B cell (primary cell): ENCODE measurements around the gene SPCS1. TPM values are rescaled to one million over a fixed set of nuclear protein-coding genes. Genes with fewer than 3 reads are reported as not detected.

ENCODE experiments used
- ATAC-seq: fragments of 200-7000 bp; cut with Tn5 transposase; one replicate; pipeline ENCODE4 v1.10.0; 2021; ENCODE audit warnings: low read depth, mild to moderate bottlenecking, moderate number of reproducible peaks, moderate library complexity
- CTCF ChIA-PET: fragments of 350-600 bp; sonication (Branson Sonifier 250); formaldehyde crosslinking; loops from one replicate; lab custom pipeline; 2021; ENCODE audit warnings: antibody characterized with exemption, inconsistent platforms; lab: Charles Lee
- POLR2A ChIA-PET: fragments of 350-600 bp; sonication (Branson Sonifier 250); formaldehyde crosslinking; loops from one replicate; lab custom pipeline; 2021; ENCODE audit warnings: antibody characterized with exemption; lab: Charles Lee
- DNase-seq: peaks from one replicate; pipeline ENCODE4 v3.0.0; 2013
- H2AFZ ChIP-seq: 2 replicates; pipeline ENCODE4 v1.6.1; 2012; ENCODE audit warnings: mild to moderate bottlenecking, low read depth, low read length; ENCODE audit not compliant: insufficient read depth, poor library complexity, severe bottlenecking
- H3K27ac ChIP-seq, 2 donors: 1 replicate in 1 of 2; 2 replicates in 1 of 2; pipeline ENCODE4 v1.5.1; 2012 to 2013; ENCODE audit warnings: low read length in 2 of 2, mild to moderate bottlenecking in 2 of 2, moderate library complexity in 1 of 2
- H3K27me3 ChIP-seq, 4 experiments: fragments of 200-600 bp in 1 of 4; sonication (generic) in 1 of 4; replicated peaks in 1 of 4; 1 replicate in 2 of 4; 2 replicates in 2 of 4; pipeline versions ENCODE4 v1.6.1 to v1.7.0; 2013 to 2016; ENCODE audit warnings: low read length in 3 of 4, mild to moderate bottlenecking in 2 of 4, mixed read lengths in 1 of 4, moderate library complexity in 1 of 4; ENCODE audit not compliant: insufficient read depth in 4 of 4, control insufficient read depth in 3 of 4; ENCODE audit errors: control extremely low read depth in 1 of 4
- H3K36me3 ChIP-seq, 2 experiments: replicated peaks in 1 of 2; 1 replicate in 1 of 2; 2 replicates in 1 of 2; pipeline versions ENCODE4 v1.6.1 to v1.7.1; 2013; ENCODE audit warnings: low read length in 1 of 2; ENCODE audit not compliant: insufficient read depth in 2 of 2, control insufficient read depth in 1 of 2; ENCODE audit errors: control extremely low read depth in 1 of 2, extremely low read depth in 1 of 2
- H3K4me1 ChIP-seq, 2 donors: fragments of 200-600 bp in 1 of 2; sonication (generic) in 1 of 2; 1 replicate in 1 of 2; 2 replicates in 1 of 2; pipeline versions ENCODE4 v1.5.1 to v1.6.1; 2013 to 2017; ENCODE audit warnings: low read length in 2 of 2; ENCODE audit not compliant: control insufficient read depth in 2 of 2, insufficient read depth in 2 of 2
- H3K4me2 ChIP-seq: replicated peaks from 2 replicates; pipeline ENCODE3; 2012; ENCODE audit warnings: mild to moderate bottlenecking, low read depth, low read length; ENCODE audit not compliant: poor library complexity, severe bottlenecking
- H3K4me3 ChIP-seq, 5 experiments: fragments of 200-600 bp in 1 of 5; sonication (generic) in 1 of 5; 1 replicate in 3 of 5; 2 replicates in 2 of 5; pipeline versions ENCODE4 v1.5.1 to v1.7.0; 2011 to 2016; ENCODE audit warnings: low read length in 4 of 5, mild to moderate bottlenecking in 4 of 5, low read depth in 2 of 5, control low read depth in 1 of 5, moderate library complexity in 1 of 5; ENCODE audit not compliant: insufficient read depth in 1 of 5; ENCODE audit errors: control extremely low read depth in 1 of 5, extremely low read depth in 1 of 5
- H3K79me2 ChIP-seq: fragments of 200-600 bp; sonication (generic); one replicate; pipeline ENCODE4 v1.6.0; 2016; ENCODE audit warnings: low read length; ENCODE audit not compliant: control insufficient read depth, insufficient read depth
- H3K9ac ChIP-seq: fragments of 200-600 bp; sonication (generic); 2 replicates; pipeline ENCODE4 v1.6.1; 2017; ENCODE audit warnings: mild to moderate bottlenecking, low read length, moderate library complexity
- H3K9me3 ChIP-seq, 3 donors: one replicate each; pipeline versions ENCODE4 v1.6.1 to v1.7.1; 2013; ENCODE audit warnings: low read length in 2 of 3; ENCODE audit not compliant: control insufficient read depth in 2 of 3, insufficient read depth in 1 of 3; ENCODE audit errors: control extremely low read depth in 1 of 3
- H4K20me1 ChIP-seq: 2 replicates; pipeline ENCODE4 v1.6.0; 2012; ENCODE audit warnings: mild to moderate bottlenecking, low read length; ENCODE audit not compliant: insufficient read depth, control insufficient read depth, poor library complexity, severe bottlenecking
- H3K27ac Mint-ChIP-seq: one replicate; pipeline ENCODE4 v1.8.0; 2021; ENCODE audit warnings: mixed read lengths
- H3K27me3 Mint-ChIP-seq: one replicate; pipeline ENCODE4 v1.8.0; 2021; ENCODE audit warnings: mixed read lengths
- H3K4me1 Mint-ChIP-seq: one replicate; pipeline ENCODE4 v1.8.0; 2021; ENCODE audit warnings: mixed read lengths
- H3K4me3 Mint-ChIP-seq: one replicate; pipeline ENCODE4 v1.8.0; 2021; ENCODE audit warnings: mixed read lengths
- H3K9me3 Mint-ChIP-seq: one replicate; pipeline ENCODE4 v1.8.0; 2022; ENCODE audit warnings: mixed read lengths; ENCODE audit not compliant: insufficient read depth
- EZH2 ChIP-seq: IDR thresholded peaks from 2 replicates; pipeline ENCODE4 v1.6.1; 2012; ENCODE audit warnings: borderline replicate concordance, low read depth, mild to moderate bottlenecking, moderate library complexity, low read length; ENCODE audit not compliant: insufficient read depth, poor library complexity, severe bottlenecking
- WGBS: methylation state at CpG from one replicate; pipeline ENCODE4 v1.1.5; 2013; ENCODE audit warnings: missing lambda C conversion rate; ENCODE audit not compliant: insufficient coverage; 5-methylcytosine and 5-hydroxymethylcytosine counted together
- intact Hi-C: fragments of 100-400 bp; cut with micrococcal nuclease; formaldehyde crosslinking; loops from one replicate; pipeline ENCODE4 v1.10.0; 2022
- polyA plus RNA-seq: library from polyadenylated mRNA; depleted of rRNA; stranded (reverse); fragments of >200 nt; gene quantifications from 2 replicates; pipeline ENCODE4 v1.2.3, GENCODE V29; 2012
- total RNA-seq, 2 donors: library from RNA; stranded (reverse); fragments of 120-200 nt in 1 of 2; gene quantifications; 1 replicate in 1 of 2; 2 replicates in 1 of 2; pipeline versions ENCODE4 v1.2.3 to v1.2.4, GENCODE V29; 2013 to 2022
- TF ChIP-seq, protein P1 (sequence below): fragments of 200-600 bp; IDR thresholded peaks from one replicate; pipeline ENCODE4 v1.8.0; 2022; ENCODE audit warnings: antibody characterized with exemption, mild to moderate bottlenecking

Gene SPCS1
- total and polyA plus RNA-seq, 2 donors (not counting 1 experiment from before 2014, with no cell fraction given) = 64.5 to 82.2 TPM

- no peak overlapping the region for H3K4me3 ChIP-seq
- Mint-ChIP-seq H3K4me1 (no peaks in the 10 kb centered on the region), H3K27me3 (no peaks in the 10 kb centered on the region), H3K9me3 (no peaks in the 10 kb centered on the region), H3K4me3 (no peak overlapping the region), H3K27ac (no peak overlapping the region)
- TF ChIP-seq, protein P1, sequence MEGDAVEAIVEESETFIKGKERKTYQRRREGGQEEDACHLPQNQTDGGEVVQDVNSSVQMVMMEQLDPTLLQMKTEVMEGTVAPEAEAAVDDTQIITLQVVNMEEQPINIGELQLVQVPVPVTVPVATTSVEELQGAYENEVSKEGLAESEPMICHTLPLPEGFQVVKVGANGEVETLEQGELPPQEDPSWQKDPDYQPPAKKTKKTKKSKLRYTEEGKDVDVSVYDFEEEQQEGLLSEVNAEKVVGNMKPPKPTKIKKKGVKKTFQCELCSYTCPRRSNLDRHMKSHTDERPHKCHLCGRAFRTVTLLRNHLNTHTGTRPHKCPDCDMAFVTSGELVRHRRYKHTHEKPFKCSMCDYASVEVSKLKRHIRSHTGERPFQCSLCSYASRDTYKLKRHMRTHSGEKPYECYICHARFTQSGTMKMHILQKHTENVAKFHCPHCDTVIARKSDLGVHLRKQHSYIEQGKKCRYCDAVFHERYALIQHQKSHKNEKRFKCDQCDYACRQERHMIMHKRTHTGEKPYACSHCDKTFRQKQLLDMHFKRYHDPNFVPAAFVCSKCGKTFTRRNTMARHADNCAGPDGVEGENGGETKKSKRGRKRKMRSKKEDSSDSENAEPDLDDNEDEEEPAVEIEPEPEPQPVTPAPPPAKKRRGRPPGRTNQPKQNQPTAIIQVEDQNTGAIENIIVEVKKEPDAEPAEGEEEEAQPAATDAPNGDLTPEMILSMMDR = no peak
- TF ChIP-seq EZH2 = no peak
- DNase-seq (no peak), ATAC-seq (no peak)
- no peaks in the 10 kb centered on the region for H3K79me2 ChIP-seq
- CTCF ChIA-PET = no interaction called here
- no peak overlapping the region for H2AFZ ChIP-seq
- no peaks in the 10 kb centered on the region for H3K27me3 ChIP-seq
- intact Hi-C loops = no loop called here
- no peaks in the 10 kb centered on the region for H3K4me1 ChIP-seq
- H4K20me1 ChIP-seq = no peaks in the 10 kb centered on the region
- H3K9ac ChIP-seq = no peak overlapping the region
- no peaks in the 10 kb centered on the region for H3K9me3 ChIP-seq
- peaks cover 0 to 34% of the 10 kb centered on the region in 2 experiments for H3K36me3 ChIP-seq
- POLR2A ChIA-PET = interaction anchor here (0.6 kb wide), 1 partner anchor 207 kb away, joined by 3 read pairs; no protein-coding TSS in a partner anchor
- WGBS = no CpG with 5 or more reads among the region's 3 CpGs
- H3K4me2 ChIP-seq = no peak overlapping the region
- no peak overlapping the region for H3K27ac ChIP-seq
Observed at GRCh38 chr3:52752045-52752660, 46.2 kb downstream of the SPCS1 start.

DNA sequence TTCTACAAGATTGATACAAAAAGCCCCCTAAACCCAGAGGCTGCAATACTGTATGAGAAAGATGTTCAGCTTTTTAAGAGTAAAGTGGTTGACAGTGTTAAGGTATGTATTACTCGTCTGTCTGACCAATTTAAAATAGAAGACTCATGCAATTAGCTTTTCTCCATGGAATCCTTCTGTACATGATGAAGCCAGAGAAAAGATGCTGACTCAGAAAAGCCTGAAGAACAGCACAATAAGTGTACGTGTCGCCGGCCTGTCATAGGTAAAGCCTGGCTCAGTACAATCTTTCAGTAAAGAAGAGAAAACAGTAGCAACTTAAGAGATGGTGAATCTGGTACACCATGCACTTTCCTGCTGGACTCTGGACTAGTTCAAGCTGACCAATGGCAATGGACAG is 48.5 kb downstream of the SPCS1 start:
- POLR2A ChIA-PET = no interaction called here
- intact Hi-C loops = no loop called here

More for the DNA sequence above, 48.5 kb downstream of the SPCS1 start:
- Histone ChIP-seq H3K27me3 (no peaks in the 10 kb centered on the region), H3K4me1 (no peaks in the 10 kb centered on the region), H3K9ac (no peak overlapping the region), H3K79me2 (no peaks in the 10 kb centered on the region), H3K27ac (no peak overlapping the region), H3K9me3 (no peaks in the 10 kb centered on the region), H3K4me3 (no peak overlapping the region), H2AFZ (no peak overlapping the region), H3K4me2 (no peak overlapping the region), H4K20me1 (no peaks in the 10 kb centered on the region), H3K36me3 (peaks cover 0 to 27% of the 10 kb centered on the region in 2 experiments)
- CTCF ChIA-PET = no interaction called here
- no peak overlapping the region for H3K27ac Mint-ChIP-seq
- H3K4me1 Mint-ChIP-seq = no peaks in the 10 kb centered on the region
- H3K4me3 Mint-ChIP-seq = no peak overlapping the region
- DNase-seq (no peak), ATAC-seq (no peak)
- H3K27me3 Mint-ChIP-seq = no peaks in the 10 kb centered on the region
- WGBS = 94% methylated on average over 4 of the region's 4 CpGs
- H3K9me3 Mint-ChIP-seq = no peaks in the 10 kb centered on the region
- TF ChIP-seq, protein P1 = no peak
- TF ChIP-seq EZH2 = no peak
